Prostate gland (tissue), 2 donors: ENCODE results near the gene CRIM1. TPM values are rescaled to one million over a fixed set of nuclear protein-coding genes. Genes with fewer than 3 reads are reported as not detected.

Experiments
- DNase-seq: peaks from one replicate; pipeline ENCODE4 v3.0.0-alpha.2; 2019; ENCODE audit warnings: low spot score
- H3K27ac ChIP-seq, 2 donors: fragments of 200-600 bp; sonication (generic); 2 replicates each; pipeline ENCODE4 v1.5.1; 2017 to 2019
- H3K27me3 ChIP-seq: fragments of 200-600 bp; sonication (generic); replicated peaks from 2 replicates; pipeline ENCODE4 v1.5.1; 2019; ENCODE audit not compliant: insufficient read depth
- H3K36me3 ChIP-seq, 2 donors: fragments of 200-600 bp; sonication (generic); 1 replicate in 1 of 2; 2 replicates in 1 of 2; pipeline versions ENCODE4 v1.5.1 to v1.8.1; 2017 to 2019
- H3K4me1 ChIP-seq: fragments of 200-600 bp; sonication (generic); replicated peaks from 2 replicates; pipeline ENCODE4 v1.5.1; 2019
- H3K4me3 ChIP-seq, 2 donors: fragments of 200-600 bp; sonication (generic); 2 replicates each; pipeline ENCODE4 v1.5.1; 2017 to 2019
- H3K9me3 ChIP-seq: fragments of 200-600 bp; sonication (generic); 2 replicates; pipeline ENCODE4 v1.5.1; 2017
- CTCF ChIP-seq, 4 experiments: fragments of 200-600 bp in 2 of 4; fragments of 450-650 bp in 2 of 4; sonication (generic) in 2 of 4; IDR thresholded peaks; 1 replicate in 3 of 4; 2 replicates in 1 of 4; pipeline ENCODE4 v1.5.1; 2016 to 2019; ENCODE audit warnings: antibody characterized with exemption in 4 of 4, mild to moderate bottlenecking in 2 of 4, moderate library complexity in 2 of 4
- POLR2A ChIP-seq: fragments of 450-650 bp; IDR thresholded peaks from one replicate; pipeline ENCODE4 v1.6.1; 2016; ENCODE audit warnings: antibody characterized with exemption, mild to moderate bottlenecking
- POLR2AphosphoS5 ChIP-seq: sonication (generic); formaldehyde crosslinking; IDR thresholded peaks from one replicate; pipeline ENCODE4 v1.6.1; 2017; ENCODE audit warnings: antibody characterized with exemption
- WGBS: methylation state at CpG from one replicate; pipeline ENCODE4 v1.1.5; 2018; 5-methylcytosine and 5-hydroxymethylcytosine counted together
- intact Hi-C: fragments of 100-400 bp; cut with DNase I; formaldehyde crosslinking; loops from one replicate; pipeline ENCODE4 v1.14.2; 2022
- total RNA-seq, 2 donors: library from RNA; depleted of rRNA; stranded (reverse); fragments of >200 nt; gene quantifications; one replicate each; pipeline ENCODE4 v1.1.0, GENCODE V29; 2016

Gene CRIM1
- total RNA-seq, 2 donors from 2014 or later: 55.2 to 101 TPM

- H3K27ac ChIP-seq: no peak overlapping the region
Measured at GRCh38 chr2:36413218-36413617, 57.6 kb downstream of the CRIM1 start.

GRCh38 chr2:36414307-36414706, 58.7 kb downstream of the CRIM1 start:
- Histone ChIP-seq H3K4me1 (peaks cover 3% of the 10 kb centered on the region), H3K4me3 (no peak overlapping the region), H3K9me3 (no peaks in the 10 kb centered on the region), H3K27ac (no peak overlapping the region), H3K27me3 (no peaks in the 10 kb centered on the region), H3K36me3 (no peaks in the 10 kb centered on the region)
- TF ChIP-seq POLR2A: no peak
- TF ChIP-seq CTCF (IDR thresholded peaks at IDR 0.05): no peak
- TF ChIP-seq POLR2AphosphoS5: no peak
- no peak for DNase-seq
- intact Hi-C loops: no loop called here
- 96% methylated on average over 4 of the region's 4 CpGs for WGBS

More at GRCh38 chr2:36413218-36413617, 57.6 kb downstream of the CRIM1 start:
- H3K27me3 ChIP-seq: no peaks in the 10 kb centered on the region
- H3K4me3 ChIP-seq: no peak overlapping the region
- WGBS: 54% methylated on average over 4 of the region's 4 CpGs
- DNase-seq: no peak
- H3K9me3 ChIP-seq: no peaks in the 10 kb centered on the region
- no peaks in the 10 kb centered on the region for H3K36me3 ChIP-seq
- TF ChIP-seq POLR2A (no peak), POLR2AphosphoS5 (no peak), CTCF (IDR thresholded peaks at IDR 0.05) (no peak)
- H3K4me1 ChIP-seq: peaks cover 3% of the 10 kb centered on the region
- intact Hi-C loops: no loop called here

GRCh38 chr2:36415381-36416022, 59.9 kb downstream of the CRIM1 start:
- intact Hi-C loops: no loop called here
- H3K27me3 ChIP-seq: no peaks in the 10 kb centered on the region
- H3K36me3 ChIP-seq: no peaks in the 10 kb centered on the region
- TF ChIP-seq POLR2AphosphoS5: no peak
- TF ChIP-seq POLR2A: no peak
- no peak for TF ChIP-seq CTCF (IDR thresholded peaks at IDR 0.05)
- H3K4me1 ChIP-seq: peaks cover 3% of the 10 kb centered on the region
- no peak for DNase-seq
- WGBS: 80% methylated on average over 6 of the region's 6 CpGs
- no peaks in the 10 kb centered on the region for H3K9me3 ChIP-seq
- H3K27ac ChIP-seq: no peak overlapping the region
- no peak overlapping the region for H3K4me3 ChIP-seq

- DNase-seq: no peak
- WGBS: 66% methylated on average over 8 of the region's 8 CpGs
- no peak overlapping the region for H3K27ac ChIP-seq
- H3K36me3 ChIP-seq: no peaks in the 10 kb centered on the region
- peaks cover 3% of the 10 kb centered on the region for H3K4me1 ChIP-seq
- intact Hi-C loops: no loop called here
- no peak overlapping the region for H3K4me3 ChIP-seq
- no peak for TF ChIP-seq POLR2A
- no peak for TF ChIP-seq CTCF (IDR thresholded peaks at IDR 0.05)
- TF ChIP-seq POLR2AphosphoS5: no peak
- H3K9me3 ChIP-seq: no peaks in the 10 kb centered on the region
- no peaks in the 10 kb centered on the region for H3K27me3 ChIP-seq
Measured at GRCh38 chr2:36416370-36417165, 61.0 kb downstream of the CRIM1 start.
